Measurements from ENCODE around the gene GCNT4. TPM values are rescaled to one million over a fixed set of nuclear protein-coding genes. Genes with fewer than 3 reads are reported as not detected.

GCNT4 gene
- total RNA-seq, 1 experiment from 2014 or later: 7.8 TPM

DNA sequence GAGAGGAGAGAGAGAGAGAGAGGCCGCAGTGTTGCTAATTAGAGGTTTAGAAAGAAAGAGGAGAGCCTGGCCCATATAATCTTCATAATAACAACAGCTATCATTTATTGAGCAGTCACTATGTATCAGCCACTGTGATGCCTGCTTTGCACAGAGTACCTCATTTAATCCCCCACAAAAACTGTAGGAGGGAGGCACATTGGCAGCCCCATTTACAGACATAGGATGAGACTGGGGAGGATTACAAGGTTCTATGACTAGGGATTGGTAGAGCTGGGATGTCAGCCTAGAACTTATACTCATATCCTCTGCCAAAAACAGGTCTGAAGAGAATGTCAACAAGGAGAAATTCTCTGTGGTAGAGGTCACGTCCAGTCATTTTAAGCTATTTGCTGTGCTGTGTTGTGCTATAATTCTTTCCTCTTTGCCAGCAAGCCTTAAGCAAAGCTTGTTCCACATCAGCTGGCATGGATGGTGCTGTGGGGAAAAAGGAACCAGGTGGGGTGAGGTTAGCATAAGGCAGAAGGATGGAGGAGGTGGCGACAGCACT is 6.7 kb upstream of the GCNT4 start:
- H3K4me3 ChIP-seq: no peak overlapping the region
- H3K27ac ChIP-seq: no peak overlapping the region
- H3K36me3 ChIP-seq: no peaks in the 10 kb centered on the region
- H3K27me3 ChIP-seq (replicated peaks): no peaks in the 10 kb centered on the region
- no peak for DNase-seq (ENCODE audit: low read depth in 1 of 2, low spot score in 2 of 2)
- peaks cover 21% of the 10 kb centered on the region for H3K4me1 ChIP-seq (replicated peaks)
- H3K9me3 ChIP-seq (replicated peaks): no peaks in the 10 kb centered on the region

DNA sequence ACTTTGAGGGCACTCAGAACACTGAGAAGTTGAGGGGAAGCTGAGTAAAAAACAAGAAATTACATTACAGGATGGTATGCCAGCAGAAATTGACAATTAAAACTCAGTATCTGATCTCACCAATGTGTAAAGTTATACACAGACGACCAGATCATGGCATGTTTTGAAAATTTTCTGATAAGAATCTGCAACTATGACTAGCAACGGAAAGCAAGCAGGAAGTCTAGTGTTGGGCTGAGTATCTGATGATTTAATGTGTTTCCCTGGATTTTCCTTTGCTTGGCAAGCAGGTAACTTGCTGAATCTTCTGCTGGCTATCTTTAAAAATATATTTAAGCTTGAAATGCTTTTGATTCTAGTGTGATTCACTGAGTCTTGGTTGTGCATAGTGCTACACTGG is 5.2 kb upstream of the GCNT4 start:
- H3K27me3 ChIP-seq (replicated peaks): no peaks in the 10 kb centered on the region
- H3K36me3 ChIP-seq: peaks cover 10% of the 10 kb centered on the region
- no peak for DNase-seq (ENCODE audit: low read depth in 1 of 2, low spot score in 2 of 2)
- H3K4me1 ChIP-seq (replicated peaks): peaks cover 22% of the 10 kb centered on the region
- H3K9me3 ChIP-seq (replicated peaks): no peaks in the 10 kb centered on the region
- no peak overlapping the region for H3K27ac ChIP-seq
- H3K4me3 ChIP-seq: no peak overlapping the region

DNA sequence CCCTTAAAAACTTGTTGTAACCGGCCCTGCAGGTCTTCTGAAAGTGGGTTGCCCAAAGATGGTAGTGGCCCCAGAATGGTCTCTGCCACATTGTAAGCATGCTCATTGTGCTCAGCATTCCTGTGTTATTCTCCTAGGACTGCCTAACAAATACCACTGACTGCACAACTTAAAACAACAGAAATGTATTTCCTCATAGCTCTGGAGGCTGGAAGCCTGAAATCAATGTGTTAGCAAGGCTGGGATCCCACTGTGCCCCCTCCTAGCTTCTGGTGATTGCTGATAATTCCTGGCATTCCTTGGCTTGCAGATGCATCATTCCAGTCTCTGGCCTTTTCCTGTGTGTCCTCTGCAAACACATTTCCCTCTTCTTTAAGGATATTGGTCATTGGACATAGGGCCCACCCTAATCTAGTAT is 3.4 kb upstream of the GCNT4 start:
- DNase-seq (ENCODE audit: low read depth in 1 of 2, low spot score in 2 of 2): peak; percentile 62 to 68
- Histone ChIP-seq H3K27ac (peak overlapping the region; percentile 29; the same call in 1 of the 2 replicates), H3K27me3 (replicated peaks) (no peaks in the 10 kb centered on the region), H3K9me3 (replicated peaks) (no peaks in the 10 kb centered on the region), H3K36me3 (peaks cover 12% of the 10 kb centered on the region), H3K4me3 (no peak overlapping the region), H3K4me1 (replicated peaks) (peaks cover 34% of the 10 kb centered on the region)

DNA sequence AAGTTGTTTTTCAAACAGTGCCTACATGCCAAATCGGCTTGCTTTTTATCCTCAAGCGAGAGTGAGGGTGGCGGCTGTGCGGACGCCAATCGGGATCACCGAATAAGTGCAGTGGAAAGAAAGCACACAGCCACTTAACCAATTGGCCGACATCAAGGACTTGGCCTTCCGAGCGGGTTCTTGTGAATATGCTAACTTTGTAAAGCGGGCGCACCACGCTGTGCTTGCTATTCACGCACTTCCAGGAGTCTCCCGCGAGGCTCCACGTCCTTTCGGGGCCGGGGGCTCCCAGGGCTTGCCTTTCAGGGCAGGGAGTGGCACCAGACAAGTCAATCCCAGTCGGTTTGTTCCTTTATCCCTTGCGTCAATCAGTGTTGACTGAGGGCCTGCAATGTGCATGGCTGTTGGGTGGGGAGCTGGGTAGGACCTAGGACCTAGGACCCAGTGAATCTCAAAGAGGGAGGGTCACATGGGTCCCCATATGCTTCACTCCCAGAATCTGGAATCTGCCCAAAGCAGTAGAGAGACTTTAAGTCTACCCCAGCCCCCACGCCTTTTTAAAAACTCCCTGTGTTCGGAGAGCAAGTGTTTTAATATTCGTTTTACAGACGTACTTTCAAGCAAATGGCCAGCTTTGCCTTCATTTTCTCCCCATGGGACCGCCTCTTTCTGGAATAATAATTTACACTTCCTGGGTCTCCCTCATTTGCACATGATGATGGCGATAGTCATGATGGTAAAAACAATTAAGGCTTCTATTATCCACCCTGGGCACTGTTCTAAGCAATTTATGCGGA is 2.0 kb upstream of the GCNT4 start:
- Histone ChIP-seq H3K27me3 (replicated peaks) (no peaks in the 10 kb centered on the region), H3K9me3 (replicated peaks) (no peaks in the 10 kb centered on the region), H3K27ac (peak overlapping the region; percentile 84), H3K4me1 (replicated peaks) (peaks cover 48% of the 10 kb centered on the region), H3K36me3 (peaks cover 12% of the 10 kb centered on the region), H3K4me3 (peak overlapping the region; percentile 96)
- peak; percentile 52 to 73 for DNase-seq (ENCODE audit: low read depth in 1 of 2, low spot score in 2 of 2)

DNA sequence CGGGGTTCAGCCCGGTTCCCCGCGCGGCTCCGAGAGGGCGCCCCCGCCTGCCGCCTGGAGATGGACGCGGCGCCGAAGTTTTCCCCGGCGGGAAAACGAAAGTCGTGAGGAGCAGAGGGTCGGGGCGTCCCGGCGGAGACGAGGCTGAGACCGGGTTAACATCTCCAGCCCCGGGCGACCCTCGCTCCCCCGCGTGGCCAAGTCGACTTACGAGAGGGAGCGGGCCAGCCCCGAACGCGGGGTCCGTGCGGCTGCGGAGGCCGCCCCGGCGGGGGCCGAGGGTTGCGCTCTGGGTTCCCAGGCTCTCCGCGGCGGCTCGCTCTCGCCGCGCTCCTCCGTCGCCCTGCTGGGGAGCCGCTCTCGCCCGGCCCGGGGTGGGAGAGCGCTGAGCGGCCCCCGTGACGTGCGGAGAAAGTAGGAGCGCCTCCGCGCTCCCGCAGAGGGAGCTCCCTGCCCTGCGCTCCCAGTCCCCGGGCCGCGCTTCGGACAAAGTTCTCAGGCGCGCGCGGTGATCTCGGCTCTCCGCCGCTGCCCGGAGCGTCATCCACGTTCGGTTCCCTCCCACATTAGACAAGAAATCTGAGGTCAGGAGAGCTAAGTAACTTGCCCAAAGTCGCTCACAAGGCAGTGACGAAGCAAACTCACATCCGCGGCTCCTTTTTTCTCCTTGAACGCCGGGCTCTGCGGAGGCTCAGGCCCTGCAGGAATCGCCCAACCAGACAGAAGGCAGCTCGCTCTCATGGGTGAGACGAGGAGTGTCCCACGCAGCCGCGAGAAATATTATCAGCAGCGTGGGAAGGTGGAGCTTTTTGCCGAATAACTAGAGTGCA is 1.2 kb upstream of the GCNT4 start:
- DNase-seq (ENCODE audit: low read depth in 1 of 2, low spot score in 2 of 2): peak; percentile 74 to 86
- peaks cover 56% of the 10 kb centered on the region for H3K4me1 ChIP-seq (replicated peaks)
- H3K36me3 ChIP-seq: peaks cover 12% of the 10 kb centered on the region
- H3K9me3 ChIP-seq (replicated peaks): no peaks in the 10 kb centered on the region
- H3K27ac ChIP-seq: peak overlapping the region; percentile 84
- H3K27me3 ChIP-seq (replicated peaks): no peaks in the 10 kb centered on the region
- H3K4me3 ChIP-seq: peak overlapping the region; percentile 96

DNA sequence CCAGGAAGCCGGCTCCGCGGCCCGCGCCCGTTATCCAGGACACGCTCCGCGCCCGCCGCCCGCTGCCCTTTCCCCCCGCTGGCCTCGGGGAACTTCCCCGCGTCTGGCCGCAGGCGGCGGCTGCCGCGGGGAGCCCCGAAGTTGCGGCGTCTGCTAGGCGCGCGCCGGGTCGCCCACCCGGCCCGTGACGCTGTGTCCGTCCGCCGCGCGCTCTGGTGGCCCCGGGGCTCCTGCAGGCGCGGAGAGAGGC is 621 bp upstream of the GCNT4 start:
- no peaks in the 10 kb centered on the region for H3K27me3 ChIP-seq (replicated peaks)
- H3K27ac ChIP-seq: peak overlapping the region; percentile 84
- peaks cover 16% of the 10 kb centered on the region for H3K36me3 ChIP-seq
- H3K9me3 ChIP-seq (replicated peaks): no peaks in the 10 kb centered on the region
- H3K4me3 ChIP-seq: peak overlapping the region; percentile 96
- no peak for DNase-seq (ENCODE audit: low read depth in 1 of 2, low spot score in 2 of 2)
- peaks cover 62% of the 10 kb centered on the region for H3K4me1 ChIP-seq (replicated peaks)

DNA sequence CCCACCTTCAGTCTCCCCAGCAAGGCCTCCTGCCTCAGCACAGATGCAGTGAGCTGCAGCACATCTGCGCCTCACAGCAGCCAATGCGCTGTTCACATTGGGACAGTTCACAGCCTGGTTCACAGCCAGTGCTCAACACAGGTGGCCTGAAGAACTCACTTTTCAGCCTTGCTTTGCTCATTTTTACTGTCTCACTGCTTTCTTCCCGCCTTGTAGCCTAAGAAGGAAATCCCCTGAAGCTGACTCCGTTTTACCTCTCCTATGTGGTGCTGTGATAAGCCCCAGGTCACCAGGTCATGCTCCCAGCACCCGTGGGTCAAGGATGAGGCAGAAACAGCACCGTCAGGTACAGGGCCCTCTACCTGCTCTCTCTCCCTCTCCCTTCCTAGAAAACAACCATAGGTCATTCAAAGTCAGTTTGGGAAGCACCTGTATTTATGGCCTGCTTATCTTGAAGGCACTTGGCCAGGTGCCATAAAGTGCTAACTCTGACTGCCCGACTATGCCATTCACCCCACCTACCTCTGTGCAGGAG is 1.1 kb downstream of the GCNT4 start:
- Histone ChIP-seq H3K4me3 (peak overlapping the region; percentile 96; the same call in 1 of the 2 replicates), H3K9me3 (replicated peaks) (no peaks in the 10 kb centered on the region), H3K4me1 (replicated peaks) (peaks cover 63% of the 10 kb centered on the region), H3K27me3 (replicated peaks) (no peaks in the 10 kb centered on the region), H3K36me3 (peaks cover 16% of the 10 kb centered on the region), H3K27ac (no peak overlapping the region)
- no peak for DNase-seq (ENCODE audit: low read depth in 1 of 2, low spot score in 2 of 2)

DNA sequence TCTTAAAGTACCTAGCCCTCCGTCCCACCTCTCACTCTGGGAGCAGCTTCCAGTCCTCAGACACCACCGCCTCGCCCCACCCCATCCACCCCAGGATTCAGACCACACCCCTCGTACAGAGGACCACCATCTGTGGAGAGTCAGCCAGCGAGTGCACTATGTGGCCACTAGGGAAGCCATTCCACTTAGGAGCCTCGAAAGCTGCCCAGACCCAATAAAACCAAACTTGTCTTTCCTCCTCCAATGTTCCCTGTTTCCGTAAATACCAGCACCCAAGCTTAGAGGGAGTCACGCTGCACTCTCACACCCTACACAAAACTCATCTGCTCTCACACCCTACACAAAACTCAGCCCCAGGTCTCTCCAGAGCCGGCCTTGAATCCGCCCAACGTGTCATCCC is 1.9 kb downstream of the GCNT4 start:
- Histone ChIP-seq H3K27ac (no peak overlapping the region), H3K36me3 (peaks cover 20% of the 10 kb centered on the region), H3K4me1 (replicated peaks) (peaks cover 56% of the 10 kb centered on the region), H3K9me3 (replicated peaks) (no peaks in the 10 kb centered on the region), H3K27me3 (replicated peaks) (no peaks in the 10 kb centered on the region), H3K4me3 (no peak overlapping the region)
- peak; percentile 45 to 67 for DNase-seq (ENCODE audit: low read depth in 1 of 2, low spot score in 2 of 2)

DNA sequence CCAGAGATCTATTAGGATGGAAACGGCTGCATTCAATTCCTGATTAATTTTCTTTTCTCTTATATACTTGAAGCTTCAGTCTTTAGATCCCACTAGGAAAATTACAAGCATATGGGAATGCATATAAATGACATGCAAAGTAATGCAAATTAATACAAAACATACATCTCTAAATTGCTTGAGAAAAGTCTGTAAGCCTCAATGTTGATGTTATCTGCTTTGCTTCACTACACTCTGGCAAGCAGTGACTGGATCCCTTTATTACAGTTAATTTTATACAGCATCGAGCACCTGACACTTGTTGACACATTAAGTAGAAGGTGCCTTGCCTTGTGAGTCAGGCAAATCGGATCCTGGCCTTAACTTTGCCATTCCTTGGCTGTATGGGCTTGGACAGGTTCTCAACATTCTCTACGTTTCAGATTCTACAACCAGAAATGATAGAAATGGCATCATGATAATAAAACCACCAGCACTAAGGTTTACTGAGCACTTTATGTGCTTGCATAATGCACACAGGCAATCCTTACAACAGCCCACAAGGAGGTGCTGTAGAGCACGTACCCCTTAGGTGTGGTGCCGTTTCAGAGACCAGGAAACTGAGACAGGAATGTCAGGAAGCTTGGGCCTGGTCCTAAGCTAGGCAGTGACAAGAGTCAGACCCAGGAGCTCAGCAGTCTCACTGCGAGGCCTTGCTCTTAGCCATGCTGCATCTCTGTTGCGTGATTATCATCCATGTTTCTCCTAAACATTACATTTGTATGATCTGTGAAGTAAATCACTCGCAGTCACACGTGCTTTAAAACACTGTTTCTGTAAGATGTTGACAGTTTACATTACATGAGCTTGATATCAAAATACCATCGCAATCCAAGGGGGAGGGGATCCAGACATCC is 2.7 kb downstream of the GCNT4 start:
- H3K9me3 ChIP-seq (replicated peaks): no peaks in the 10 kb centered on the region
- H3K36me3 ChIP-seq: peaks cover 27% of the 10 kb centered on the region
- peak; percentile 52 to 70 for DNase-seq (ENCODE audit: low read depth in 1 of 2, low spot score in 2 of 2)
- no peak overlapping the region for H3K4me3 ChIP-seq
- no peak overlapping the region for H3K27ac ChIP-seq
- no peaks in the 10 kb centered on the region for H3K27me3 ChIP-seq (replicated peaks)
- H3K4me1 ChIP-seq (replicated peaks): peaks cover 48% of the 10 kb centered on the region

DNA sequence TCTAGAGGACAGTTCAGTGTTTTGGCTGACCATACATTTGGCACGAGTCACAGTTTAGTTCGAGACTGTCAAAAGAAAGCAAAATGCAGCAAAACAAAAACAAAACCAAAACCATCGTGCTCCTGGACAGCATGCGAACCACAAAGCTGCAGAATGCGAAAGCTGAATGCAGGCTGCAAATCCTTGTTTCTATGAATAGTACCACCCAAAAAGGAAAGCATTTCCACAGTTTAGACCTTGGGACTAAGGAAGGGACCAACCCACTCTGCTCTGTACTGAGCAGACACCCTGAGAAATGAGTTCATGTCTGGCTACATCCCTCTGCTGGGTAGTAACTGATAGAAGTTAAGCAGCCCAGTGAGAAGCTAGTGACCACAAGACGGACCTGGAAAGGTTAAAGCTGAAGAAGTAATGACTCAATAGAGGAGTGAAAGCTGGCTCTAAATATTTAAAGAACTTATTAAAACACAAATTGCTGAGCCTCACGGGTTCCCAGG is 3.9 kb downstream of the GCNT4 start:
- Histone ChIP-seq H3K27ac (peak overlapping the region; percentile 14; the same call in 1 of the 2 replicates), H3K4me1 (replicated peaks) (peaks cover 42% of the 10 kb centered on the region), H3K9me3 (replicated peaks) (no peaks in the 10 kb centered on the region), H3K27me3 (replicated peaks) (no peaks in the 10 kb centered on the region), H3K4me3 (peak overlapping the region; percentile 19), H3K36me3 (peaks cover 39% of the 10 kb centered on the region)
- DNase-seq (ENCODE audit: low read depth in 1 of 2, low spot score in 2 of 2): peak in 1 of 2 experiments; percentile 47

DNA sequence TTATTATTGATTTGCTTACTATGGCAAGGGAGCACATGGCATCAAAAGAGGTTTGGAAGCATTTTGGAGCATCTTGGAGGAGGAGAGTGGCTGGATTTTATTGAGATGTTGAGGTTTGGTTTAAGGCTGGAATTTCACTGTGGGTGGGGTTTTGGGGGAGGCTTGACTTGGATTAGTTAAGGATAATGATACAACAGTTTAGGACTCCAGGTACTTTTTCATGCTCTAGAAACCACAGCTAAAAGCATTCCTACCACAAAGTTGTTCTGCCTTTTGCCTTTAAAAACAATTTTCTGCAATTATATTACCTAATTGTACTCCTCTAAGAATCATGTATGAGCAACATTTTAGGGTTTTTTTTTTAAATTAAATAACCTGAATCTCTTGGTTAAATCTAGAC is 5.0 kb downstream of the GCNT4 start:
- Histone ChIP-seq H3K27me3 (replicated peaks) (no peaks in the 10 kb centered on the region), H3K9me3 (replicated peaks) (no peaks in the 10 kb centered on the region), H3K4me1 (replicated peaks) (peaks cover 42% of the 10 kb centered on the region), H3K36me3 (peaks cover 27% of the 10 kb centered on the region), H3K27ac (no peak overlapping the region), H3K4me3 (no peak overlapping the region)
- DNase-seq (ENCODE audit: low read depth in 1 of 2, low spot score in 2 of 2): no peak

DNA sequence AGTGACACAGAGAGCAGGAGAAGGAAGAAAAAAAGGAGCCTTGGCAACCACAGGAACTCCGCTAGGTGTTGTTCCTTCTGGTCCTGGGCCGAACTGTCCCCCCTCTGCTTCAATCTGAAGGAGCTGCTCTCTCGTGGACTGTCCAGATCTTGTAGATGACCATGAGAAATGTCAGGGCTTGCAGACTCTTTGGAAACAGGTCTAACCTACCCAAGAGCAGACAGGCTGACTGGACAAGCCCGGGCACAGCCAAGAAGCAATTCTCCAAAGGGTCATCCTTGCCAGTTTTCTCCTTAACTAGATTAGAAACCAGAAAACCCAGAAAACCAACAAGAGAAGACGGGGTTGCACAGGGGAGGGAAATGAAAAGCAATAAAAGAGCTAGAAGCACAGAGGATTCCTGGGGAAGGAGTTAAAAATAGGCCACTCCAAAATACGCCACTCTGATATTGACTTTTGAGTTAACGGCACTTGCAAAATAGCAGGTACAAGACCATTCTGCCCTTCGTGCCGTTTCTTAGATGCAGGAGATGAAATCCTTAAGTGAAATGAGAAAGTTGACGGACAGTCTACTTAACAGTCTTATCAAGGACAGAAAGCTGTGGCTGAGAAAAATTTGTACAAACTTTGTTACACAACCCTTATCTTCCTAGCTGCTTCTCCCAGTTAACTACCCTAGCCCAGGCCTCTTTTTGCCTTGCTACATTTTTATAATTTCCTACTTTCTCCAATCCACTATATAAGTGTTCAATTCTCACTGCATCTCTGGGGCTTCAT is 5.8 kb downstream of the GCNT4 start:
- no peak for DNase-seq (ENCODE audit: low read depth in 1 of 2, low spot score in 2 of 2)
- peaks cover 38% of the 10 kb centered on the region for H3K4me1 ChIP-seq (replicated peaks)
- H3K4me3 ChIP-seq: no peak overlapping the region
- no peaks in the 10 kb centered on the region for H3K9me3 ChIP-seq (replicated peaks)
- no peak overlapping the region for H3K27ac ChIP-seq
- H3K36me3 ChIP-seq: peaks cover 29% of the 10 kb centered on the region
- H3K27me3 ChIP-seq (replicated peaks): no peaks in the 10 kb centered on the region

Measured in SJSA1 (cell line).